Ascending aorta (tissue), 2 donors: ENCODE results near the gene RAPGEF2. TPM values are rescaled to one million over a fixed set of nuclear protein-coding genes. Genes with fewer than 3 reads are reported as not detected.
"Not testable (repeated sequence)": the region's sequence is repeated elsewhere in the genome, so short reads cannot be mapped to it uniquely, and the experiment has no call there.

Source experiments
- DNase-seq, 2 donors: peaks; one replicate each; pipeline ENCODE4 v3.0.0-alpha.2; 2019; ENCODE audit warnings: low spot score in 2 of 2
- H3K27ac ChIP-seq, 2 donors: fragments of 200-600 bp; sonication (generic); one replicate each; pipeline ENCODE4 v1.5.1; 2016 to 2017; ENCODE audit warnings: mild to moderate bottlenecking in 1 of 2
- H3K27me3 ChIP-seq: fragments of 200-600 bp; sonication (generic); one replicate; pipeline ENCODE4 v1.5.1; 2017
- H3K36me3 ChIP-seq, 2 donors: fragments of 200-600 bp; sonication (generic); one replicate each; pipeline ENCODE4 v1.5.1; 2016
- H3K4me1 ChIP-seq, 2 donors: fragments of 200-600 bp; sonication (generic); one replicate each; pipeline ENCODE4 v1.5.1; 2016 to 2017; ENCODE audit warnings: mild to moderate bottlenecking in 1 of 2
- H3K4me3 ChIP-seq, 2 donors: fragments of 200-600 bp; sonication (generic); one replicate each; pipeline ENCODE4 v1.5.1; 2016 to 2017; ENCODE audit warnings: mild to moderate bottlenecking in 1 of 2
- H3K9me3 ChIP-seq, 2 donors: fragments of 200-600 bp; sonication (generic); one replicate each; pipeline ENCODE4 v1.5.1; 2016
- intact Hi-C: fragments of 100-400 bp; cut with DNase I; formaldehyde crosslinking; loops from one replicate; pipeline ENCODE4 v1.15.1; 2023
- total RNA-seq: library from RNA; depleted of rRNA; stranded (reverse); fragments of >200 nt; gene quantifications from one replicate; pipeline ENCODE4 v1.1.0, GENCODE V29; 2016
- TF ChIP-seq, protein P1 (sequence below), 3 experiments: fragments of 200-600 bp in 2 of 3; fragments of 450-650 bp in 1 of 3; sonication (generic) in 2 of 3; IDR thresholded peaks; one replicate each; pipeline ENCODE4 v1.5.1; 2016 to 2019; ENCODE audit warnings: antibody characterized with exemption in 3 of 3, mild to moderate bottlenecking in 1 of 3, moderate library complexity in 1 of 3

RAPGEF2 gene
- total RNA-seq, 1 donor from 2014 or later: 65.7 TPM

DNA sequence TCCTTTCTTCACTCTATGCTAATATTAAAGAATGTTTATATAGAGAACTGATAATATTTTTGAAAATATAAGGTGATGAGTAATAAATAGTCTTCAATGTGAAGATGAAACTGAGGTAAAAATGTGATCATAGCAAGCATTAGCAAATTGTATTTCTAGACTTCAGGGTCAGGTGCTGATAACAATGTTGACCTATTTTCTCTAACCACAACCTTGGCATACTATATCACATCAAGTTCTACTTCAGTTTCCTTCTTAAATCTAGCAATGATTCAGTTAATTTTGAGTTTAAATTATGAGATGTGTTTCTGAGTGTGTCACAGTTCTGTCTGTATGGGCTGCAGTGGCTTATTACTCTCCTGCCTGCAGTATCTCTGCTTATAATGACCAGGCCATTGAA, 209.4 kb downstream of the RAPGEF2 start:
- no peak for DNase-seq
- H3K27ac ChIP-seq: no peak overlapping the region
- intact Hi-C loops: no loop called here
- no peaks in the 10 kb centered on the region for H3K27me3 ChIP-seq
- H3K36me3 ChIP-seq: peaks cover 6 to 15% of the 10 kb centered on the region in 2 donors
- H3K4me3 ChIP-seq: no peak overlapping the region
- TF ChIP-seq, protein P1, sequence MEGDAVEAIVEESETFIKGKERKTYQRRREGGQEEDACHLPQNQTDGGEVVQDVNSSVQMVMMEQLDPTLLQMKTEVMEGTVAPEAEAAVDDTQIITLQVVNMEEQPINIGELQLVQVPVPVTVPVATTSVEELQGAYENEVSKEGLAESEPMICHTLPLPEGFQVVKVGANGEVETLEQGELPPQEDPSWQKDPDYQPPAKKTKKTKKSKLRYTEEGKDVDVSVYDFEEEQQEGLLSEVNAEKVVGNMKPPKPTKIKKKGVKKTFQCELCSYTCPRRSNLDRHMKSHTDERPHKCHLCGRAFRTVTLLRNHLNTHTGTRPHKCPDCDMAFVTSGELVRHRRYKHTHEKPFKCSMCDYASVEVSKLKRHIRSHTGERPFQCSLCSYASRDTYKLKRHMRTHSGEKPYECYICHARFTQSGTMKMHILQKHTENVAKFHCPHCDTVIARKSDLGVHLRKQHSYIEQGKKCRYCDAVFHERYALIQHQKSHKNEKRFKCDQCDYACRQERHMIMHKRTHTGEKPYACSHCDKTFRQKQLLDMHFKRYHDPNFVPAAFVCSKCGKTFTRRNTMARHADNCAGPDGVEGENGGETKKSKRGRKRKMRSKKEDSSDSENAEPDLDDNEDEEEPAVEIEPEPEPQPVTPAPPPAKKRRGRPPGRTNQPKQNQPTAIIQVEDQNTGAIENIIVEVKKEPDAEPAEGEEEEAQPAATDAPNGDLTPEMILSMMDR (IDR thresholded peaks at IDR 0.05): no peak
- no peaks in the 10 kb centered on the region for H3K9me3 ChIP-seq
- no peaks in the 10 kb centered on the region for H3K4me1 ChIP-seq

DNA sequence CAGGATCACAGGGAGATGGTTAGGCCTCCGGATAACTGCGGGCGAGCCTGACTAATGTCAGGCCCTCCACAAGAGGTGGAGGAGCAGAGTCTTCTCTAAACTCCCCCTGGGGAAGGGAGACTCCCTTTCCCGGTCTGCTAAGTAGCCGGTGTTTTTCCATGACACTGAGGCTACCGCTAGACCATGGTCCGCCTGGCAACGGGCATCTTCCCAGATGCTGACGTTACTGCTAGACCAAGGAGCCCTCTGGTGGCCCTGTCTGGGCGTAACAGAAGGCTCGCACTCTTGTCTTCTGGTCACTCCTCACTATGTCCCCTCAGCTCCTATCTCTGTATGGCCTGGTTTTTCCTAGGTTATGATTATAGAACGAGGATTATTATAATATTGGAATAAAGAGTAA, 213.0 kb downstream of the RAPGEF2 start:
- H3K4me3 ChIP-seq, H3K27me3 ChIP-seq, H3K27ac ChIP-seq, intact Hi-C loops, H3K4me1 ChIP-seq, DNase-seq, H3K9me3 ChIP-seq: not testable (repeated sequence)
- H3K36me3 ChIP-seq: peaks cover 6 to 15% of the 10 kb centered on the region in 2 donors
- TF ChIP-seq, protein P1 (IDR thresholded peaks at IDR 0.05): peak in 1 of 3 experiments; percentile 8

DNA sequence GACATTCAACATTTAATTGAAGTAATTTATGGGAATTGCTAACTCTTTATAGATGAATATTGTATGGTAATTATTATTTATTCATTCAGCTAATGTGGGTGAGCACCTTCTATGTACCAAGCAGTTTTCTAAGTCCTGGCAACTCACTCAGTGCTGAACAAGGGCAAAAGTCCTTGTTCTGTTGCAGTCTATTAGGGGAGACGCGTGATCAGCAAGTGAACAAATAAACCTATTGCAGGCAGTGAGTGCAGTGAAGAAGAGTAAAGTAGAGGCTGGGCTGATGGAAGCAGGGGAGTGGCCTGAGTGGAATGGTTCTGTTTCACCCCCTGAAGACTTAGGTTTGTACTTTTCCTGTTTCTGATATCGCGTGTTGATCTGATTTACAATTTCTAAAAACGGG, 214.3 kb downstream of the RAPGEF2 start:
- intact Hi-C loops: no loop called here
- Histone ChIP-seq H3K9me3 (no peaks in the 10 kb centered on the region), H3K36me3 (peaks cover 6 to 15% of the 10 kb centered on the region in 2 donors), H3K4me3 (no peak overlapping the region), H3K27me3 (no peaks in the 10 kb centered on the region), H3K27ac (no peak overlapping the region), H3K4me1 (no peaks in the 10 kb centered on the region)
- DNase-seq: no peak
- TF ChIP-seq, protein P1 (IDR thresholded peaks at IDR 0.05): no peak

DNA sequence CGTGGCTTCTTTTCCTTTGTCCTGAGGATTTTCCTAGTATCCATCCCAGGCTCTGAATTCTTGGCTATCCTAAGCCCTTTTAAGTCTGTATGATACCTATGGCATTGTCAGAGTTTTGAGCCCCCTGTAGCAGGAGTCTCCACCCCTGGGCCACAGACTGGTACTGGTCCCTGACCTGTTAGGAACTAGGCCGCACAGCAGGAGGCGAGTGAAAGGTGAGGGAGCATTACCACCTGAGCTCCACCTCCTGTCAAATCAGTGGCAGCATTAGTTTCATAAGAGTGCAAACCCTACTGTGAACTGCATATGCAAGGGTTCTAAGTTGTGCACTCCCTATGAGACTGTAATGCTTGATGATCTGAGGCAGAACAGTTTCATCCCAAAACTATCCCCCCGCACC, 216.1 kb downstream of the RAPGEF2 start:
- intact Hi-C loops: no loop called here
- TF ChIP-seq, protein P1 (IDR thresholded peaks at IDR 0.05): no peak
- H3K36me3 ChIP-seq: peaks cover 13 to 32% of the 10 kb centered on the region in 2 donors

DNA sequence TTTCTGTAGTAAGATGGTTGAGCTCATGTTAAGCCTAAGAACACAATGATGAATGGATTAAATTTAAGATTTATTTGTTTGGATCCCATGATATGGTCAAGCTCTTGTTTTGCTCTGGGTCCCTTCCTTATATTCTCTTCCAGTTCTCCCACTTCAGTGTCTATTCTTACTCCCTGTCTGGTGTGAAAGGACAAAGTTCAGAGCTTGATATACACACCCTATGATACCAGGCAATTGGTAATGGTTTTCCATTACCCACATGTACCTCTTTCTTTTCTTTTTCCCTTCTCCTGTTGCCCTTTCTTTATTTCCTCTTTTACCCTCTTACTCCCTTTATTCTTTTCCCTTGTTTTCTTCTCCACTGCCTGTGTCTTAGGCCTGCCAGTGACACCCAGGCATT, 223.6 kb downstream of the RAPGEF2 start:
- TF ChIP-seq, protein P1 (IDR thresholded peaks at IDR 0.05): no peak
- no peak for DNase-seq
- intact Hi-C loops: no loop called here
- no peaks in the 10 kb centered on the region for H3K27me3 ChIP-seq
- peaks cover 7 to 24% of the 10 kb centered on the region in 2 donors for H3K36me3 ChIP-seq
- H3K9me3 ChIP-seq: no peaks in the 10 kb centered on the region
- no peak overlapping the region for H3K4me3 ChIP-seq
- H3K27ac ChIP-seq: no peak overlapping the region
- no peaks in the 10 kb centered on the region for H3K4me1 ChIP-seq

More for the DNA sequence above, 216.1 kb downstream of the RAPGEF2 start:
- Histone ChIP-seq H3K27ac (no peak overlapping the region), H3K9me3 (no peaks in the 10 kb centered on the region), H3K4me1 (no peaks in the 10 kb centered on the region), H3K27me3 (no peaks in the 10 kb centered on the region), H3K4me3 (no peak overlapping the region)
- no peak for DNase-seq

DNA sequence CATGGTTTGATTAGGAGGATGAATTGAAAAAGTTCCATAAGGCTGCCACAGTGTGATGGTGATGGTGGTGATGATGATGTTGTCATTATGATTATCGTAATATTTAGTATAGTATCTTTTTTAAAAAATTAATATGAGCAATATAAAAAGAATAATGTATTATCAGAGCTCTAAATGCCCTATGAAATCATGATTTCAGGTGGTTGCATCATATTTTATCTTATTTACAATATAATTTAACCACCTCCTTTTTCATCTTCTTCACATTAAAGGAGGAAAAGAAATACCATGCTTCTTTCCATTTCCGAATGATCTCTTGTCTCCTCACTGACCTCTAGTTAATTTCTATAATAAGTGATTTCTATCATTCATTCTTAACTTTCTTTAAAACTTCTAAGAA, 225.9 kb downstream of the RAPGEF2 start:
- Histone ChIP-seq H3K4me3 (no peak overlapping the region), H3K4me1 (no peaks in the 10 kb centered on the region), H3K27ac (no peak overlapping the region), H3K36me3 (peaks cover 4 to 18% of the 10 kb centered on the region in 2 donors), H3K9me3 (no peaks in the 10 kb centered on the region), H3K27me3 (no peaks in the 10 kb centered on the region)
- intact Hi-C loops: no loop called here
- TF ChIP-seq, protein P1 (IDR thresholded peaks at IDR 0.05): no peak
- DNase-seq: no peak
